SK-N-SH (cell line): ENCODE measurements around the gene ARCN1. TPM values are rescaled to one million over a fixed set of nuclear protein-coding genes. Genes with fewer than 3 reads are reported as not detected.
"Not testable (repeated sequence)": the region's sequence is repeated elsewhere in the genome, so short reads cannot be mapped to it uniquely, and the experiment has no call there.

ENCODE experiments used
- CTCF ChIA-PET: fragments of 300-600, 350-600 bp; formaldehyde crosslinking; extraction: SDS; loops from one replicate; lab custom pipeline; 2021; lab: Yijun Ruan, JAX
- POLR2A ChIA-PET: fragments of 350-600 bp; sonication (Branson Sonifier 250); formaldehyde crosslinking; extraction: SDS; loops from one replicate; lab custom pipeline; 2020; ENCODE audit warnings: antibody characterized with exemption, inconsistent platforms; lab: Yijun Ruan, JAX
- DNase-seq: peaks from one replicate; pipeline ENCODE4 v3.0.0; 2012
- H2AFZ ChIP-seq: fragments of 200-600 bp; sonication (generic); 2 replicates; pipeline ENCODE4 v1.8.1; 2016; ENCODE audit warnings: antibody characterized with exemption, mild to moderate bottlenecking, low read depth
- H3F3A ChIP-seq: fragments of 200-600 bp; sonication (generic); replicated peaks from 2 replicates; pipeline ENCODE3; 2016; ENCODE audit warnings: antibody characterized with exemption, mild to moderate bottlenecking; ENCODE audit not compliant: insufficient read depth
- H3K27ac ChIP-seq, 2 experiments: fragments of 200-500 bp in 1 of 2; fragments of 200-600 bp in 1 of 2; sonication (Bioruptor generic) in 1 of 2; sonication (generic), shearing (Covaris generic) in 1 of 2; 2 replicates each; pipeline versions ENCODE4 v1.5.1 to v1.6.1; 2014 to 2016; ENCODE audit warnings: low read depth in 2 of 2, inconsistent platforms in 1 of 2, low read length in 1 of 2, mild to moderate bottlenecking in 1 of 2, mixed read lengths in 1 of 2
- H3K27me3 ChIP-seq: fragments of 200-600 bp; sonication (generic), shearing (Covaris generic); 2 replicates; pipeline ENCODE4 v1.6.1; 2016; ENCODE audit warnings: mixed run types; ENCODE audit not compliant: insufficient read depth
- H3K36me3 ChIP-seq, 2 experiments: fragments of 200-500 bp in 1 of 2; fragments of 200-600 bp in 1 of 2; sonication (Bioruptor generic) in 1 of 2; sonication (generic) in 1 of 2; replicated peaks in 1 of 2; 2 replicates each; pipeline versions ENCODE3 to v1.5.1; 2014 to 2016; ENCODE audit warnings: low read length in 1 of 2, mild to moderate bottlenecking in 1 of 2; ENCODE audit not compliant: insufficient read depth in 2 of 2, control insufficient read depth in 1 of 2
- H3K4me1 ChIP-seq, 2 experiments: fragments of 200-500 bp in 1 of 2; fragments of 200-600 bp in 1 of 2; sonication (Bioruptor generic) in 1 of 2; sonication (generic), shearing (Covaris generic) in 1 of 2; 2 replicates each; pipeline versions ENCODE4 v1.5.1 to v1.6.1; 2014 to 2016; ENCODE audit warnings: low read depth in 1 of 2, low read length in 1 of 2, mixed run types in 1 of 2; ENCODE audit not compliant: insufficient read depth in 2 of 2, control insufficient read depth in 1 of 2
- H3K4me2 ChIP-seq: fragments of 200-600 bp; sonication (generic), shearing (Covaris generic); 2 replicates; pipeline ENCODE4 v1.6.1; 2017; ENCODE audit warnings: mixed run types
- H3K4me3 ChIP-seq, 2 experiments: fragments of 200-500 bp in 1 of 2; fragments of 200-600 bp in 1 of 2; sonication (Bioruptor generic) in 1 of 2; sonication (generic), shearing (Covaris generic) in 1 of 2; 2 replicates each; pipeline versions ENCODE4 v1.5.1 to v1.8.1; 2014 to 2016; ENCODE audit warnings: low read depth in 2 of 2, inconsistent platforms in 1 of 2, low read length in 1 of 2, mild to moderate bottlenecking in 1 of 2, mixed read lengths in 1 of 2, moderate library complexity in 1 of 2
- H3K79me2 ChIP-seq: fragments of 200-600 bp; sonication (generic); 2 replicates; pipeline ENCODE4 v1.8.1; 2017; ENCODE audit warnings: mild to moderate bottlenecking; ENCODE audit not compliant: insufficient read depth
- H3K9ac ChIP-seq: fragments of 200-600 bp; sonication (generic); 2 replicates; pipeline ENCODE4 v1.6.1; 2017; ENCODE audit warnings: mixed run types
- H3K9me2 ChIP-seq: fragments of 200-600 bp; sonication (generic); 2 replicates; pipeline ENCODE4 v1.6.1; 2017; ENCODE audit warnings: mixed run types
- H3K9me3 ChIP-seq: fragments of 200-600 bp; sonication (generic); 2 replicates; pipeline ENCODE4 v1.6.1; 2017; ENCODE audit warnings: mixed run types, mild to moderate bottlenecking, moderate library complexity
- H4K20me1 ChIP-seq: fragments of 200-600 bp; sonication (generic); 2 replicates; pipeline ENCODE4 v1.6.1; 2017; ENCODE audit warnings: mild to moderate bottlenecking, mixed run types; ENCODE audit not compliant: insufficient read depth
- ELF1 ChIP-seq: IDR thresholded peaks from 2 replicates; pipeline ENCODE4 v1.4.0; 2012
- EP300 ChIP-seq, 2 experiments: IDR thresholded peaks; 2 replicates each; pipeline versions ENCODE4 v1.4.0 to v1.6.1; 2012; ENCODE audit warnings: borderline replicate concordance in 1 of 2, low read depth in 1 of 2, low read length in 1 of 2
- JUND ChIP-seq: IDR thresholded peaks from 2 replicates; pipeline ENCODE4 v1.4.0; 2012
- MEF2A ChIP-seq: IDR thresholded peaks from 2 replicates; pipeline ENCODE4 v1.4.0; 2012; ENCODE audit warnings: low read depth, borderline replicate concordance
- MXI1 ChIP-seq: IDR thresholded peaks from 2 replicates; pipeline ENCODE4 v1.6.1; 2012; ENCODE audit warnings: mild to moderate bottlenecking, low read depth, low read length, improper control_type of control experiment
- NFIC ChIP-seq: IDR thresholded peaks from 2 replicates; pipeline ENCODE4 v1.4.0; 2012; ENCODE audit warnings: borderline replicate concordance
- PBX3 ChIP-seq: IDR thresholded peaks from 2 replicates; pipeline ENCODE4; 2012
- POLR2AphosphoS5 ChIP-seq: IDR thresholded peaks from 2 replicates; pipeline ENCODE4 v1.6.1; 2012; ENCODE audit warnings: low read depth, low read length
- RAD21 ChIP-seq: IDR thresholded peaks from 2 replicates; pipeline ENCODE4 v1.6.1; 2012; ENCODE audit warnings: mild to moderate bottlenecking, low read length
- RCOR1 ChIP-seq: fragments of 150-350 bp; IDR thresholded peaks from 2 replicates; pipeline ENCODE4 v1.6.1; 2017; ENCODE audit warnings: antibody characterized with exemption, low read length
- REST ChIP-seq: IDR thresholded peaks from 2 replicates; pipeline ENCODE4 v1.6.1; 2012; ENCODE audit warnings: mild to moderate bottlenecking, low read depth, low read length, moderate library complexity
- RFX5 ChIP-seq: IDR thresholded peaks from 2 replicates; pipeline ENCODE4 v1.6.1; 2012; ENCODE audit warnings: mild to moderate bottlenecking, improper control_type of control experiment, low read length
- SIN3A ChIP-seq: IDR thresholded peaks from 2 replicates; pipeline ENCODE4 v1.6.1; 2012; ENCODE audit warnings: low read depth, mild to moderate bottlenecking, low read length, moderate library complexity, borderline replicate concordance
- SMC3 ChIP-seq: IDR thresholded peaks from 2 replicates; pipeline ENCODE4 v1.6.1; 2012; ENCODE audit warnings: low read depth, low read length, improper control_type of control experiment
- USF2 ChIP-seq: fragments of 150-350 bp; IDR thresholded peaks from 2 replicates; pipeline ENCODE4 v1.6.1; 2017; ENCODE audit warnings: antibody characterized with exemption, low read length, low read depth, borderline replicate concordance
- WGBS: methylation state at CpG from one replicate; pipeline ENCODE4 v1.1.6; 2017; ENCODE audit warnings: low lambda C conversion rate; 5-methylcytosine and 5-hydroxymethylcytosine counted together
- polyA plus RNA-seq, 3 experiments: library from polyadenylated mRNA; depleted of rRNA; stranded (reverse); fragments of >200 nt; gene quantifications; 2 replicates each; pipeline ENCODE4 v1.2.3, GENCODE V29; 2012

ARCN1 gene
- polyA plus RNA-seq, 1 of the 3 experiments (the other 2 are of a cell fraction): 128 TPM

- TF ChIP-seq REST (no peak), NFIC (no peak), ELF1 (no peak), EP300 (IDR thresholded peaks at IDR 0.05; ENCODE audit: borderline replicate concordance in 1 of 2, low read depth in 1 of 2, low read length in 1 of 2) (no peak), JUND (no peak), MEF2A (no peak), MXI1 (no peak)
These were observed 2.5 kb upstream of the ARCN1 start (continued) for GRCh38 chr11:118569670-118570069.

- peaks cover 0 to 1% of the 10 kb centered on the region in 2 experiments for H3K36me3 ChIP-seq
- H3K27ac ChIP-seq: no peak overlapping the region
- no peak for DNase-seq
- 97% methylated on average over 1 of the region's 1 CpG for WGBS
- no peaks in the 10 kb centered on the region for H3K9me3 ChIP-seq
- H2AFZ ChIP-seq: no peak overlapping the region
- TF ChIP-seq JUND (no peak), MEF2A (no peak), USF2 (no peak), MXI1 (no peak), RAD21 (no peak), RCOR1 (no peak), RFX5 (no peak), SMC3 (no peak), SIN3A (no peak), POLR2AphosphoS5 (no peak), REST (no peak), ELF1 (no peak), PBX3 (no peak)
- H4K20me1 ChIP-seq: peaks cover 28% of the 10 kb centered on the region
- peaks cover 5% of the 10 kb centered on the region for H3F3A ChIP-seq
- CTCF ChIA-PET: no interaction called here
- no peaks in the 10 kb centered on the region for H3K9me2 ChIP-seq
- H3K9ac ChIP-seq: no peak overlapping the region
- H3K27me3 ChIP-seq: no peaks in the 10 kb centered on the region
- peaks cover 6 to 10% of the 10 kb centered on the region in 2 experiments; a peak in 3 of 4 replicates for H3K4me1 ChIP-seq
- no peak overlapping the region for H3K4me3 ChIP-seq
- peaks cover 41% of the 10 kb centered on the region for H3K79me2 ChIP-seq
- POLR2A ChIA-PET: no interaction called here
- no peak overlapping the region for H3K4me2 ChIP-seq
These were observed 1.4 kb upstream of the ARCN1 start for GRCh38 chr11:118570787-118571186.

GRCh38 chr11:118571701-118572060, 528 bp upstream of the ARCN1 start:
- Histone ChIP-seq H3K9ac (peak overlapping the region; percentile 100; the same call in 1 of the 2 replicates), H3K4me1 (peaks cover 6 to 12% of the 10 kb centered on the region in 2 experiments; a peak in 3 of 4 replicates), H4K20me1 (peaks cover 37% of the 10 kb centered on the region), H3K79me2 (peaks cover 50% of the 10 kb centered on the region), H3K4me2 (peak overlapping the region; percentile 77), H3K4me3 (peak overlapping the region; percentile 85 to 92), H2AFZ (peak overlapping the region; percentile 94), H3K27ac (peak overlapping the region; percentile 93 to 97)
- CTCF ChIA-PET: interaction anchor here (0.8 to 1.7 kb wide), 3 partner anchors 26 to 88 kb away, joined by 3 to 6 read pairs (median 3); no protein-coding TSS in a partner anchor
- not testable (repeated sequence) for H3K27me3 ChIP-seq, H3K36me3 ChIP-seq, DNase-seq, H3F3A ChIP-seq, H3K9me2 ChIP-seq, H3K9me3 ChIP-seq
- POLR2A ChIA-PET: interaction anchor here (0.6 kb wide), 1 partner anchor 199 kb away, joined by 3 read pairs; no protein-coding TSS in a partner anchor
- WGBS: 24% methylated on average over 15 of the region's 15 CpGs
